ENCODE data around the gene TNFRSF12A. TPM values are rescaled to one million over a fixed set of nuclear protein-coding genes. Genes with fewer than 3 reads are reported as not detected.

Gene TNFRSF12A
- total RNA-seq, 4 donors from 2014 or later = 20.9 to 140 (median 57.5) TPM

DNA sequence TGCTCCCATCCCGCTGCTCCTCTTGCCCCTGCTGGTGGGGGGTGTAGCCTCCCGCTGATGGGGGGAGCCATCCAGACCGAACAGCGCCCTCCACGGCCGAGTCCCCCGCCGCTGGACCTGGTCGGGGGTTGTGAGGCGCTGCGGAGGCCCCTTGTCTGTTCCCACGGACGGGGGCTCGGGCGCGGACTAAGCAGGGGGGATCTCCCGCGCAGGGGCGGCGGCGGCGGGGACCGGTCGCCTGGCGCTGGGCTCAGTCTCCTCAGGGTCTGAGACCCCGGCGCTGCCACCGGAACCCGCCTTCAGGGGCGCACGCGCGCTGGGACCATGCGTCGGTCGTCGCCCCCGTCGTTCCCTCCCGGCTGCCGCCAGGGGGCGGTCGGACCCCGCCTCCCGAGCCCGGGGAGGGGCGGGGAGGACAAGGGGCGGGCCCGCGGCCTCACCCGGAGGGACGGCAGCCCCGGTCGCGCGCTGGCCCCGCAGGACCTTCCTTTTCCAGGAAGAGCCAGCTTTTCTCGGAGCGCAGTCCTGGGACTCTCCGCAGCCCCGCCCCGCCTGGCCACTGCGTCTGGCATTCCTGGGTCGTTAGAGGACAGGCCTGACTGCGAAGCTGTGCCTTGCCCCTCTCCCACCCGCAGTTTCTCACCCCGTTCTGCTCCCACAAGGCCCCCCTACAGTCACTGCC is 39.0 kb downstream of the TNFRSF12A start:
- TF ChIP-seq CTCF (IDR thresholded peaks at IDR 0.05) (peak; percentile 95 to 99 (median 97)), POLR2AphosphoS5 (IDR thresholded peaks at IDR 0.05) (peak; percentile 56 to 80), EP300 (IDR thresholded peaks at IDR 0.05) (no peak), POLR2A (IDR thresholded peaks at IDR 0.05; ENCODE audit: low read depth) (no peak)
- H3K36me3 ChIP-seq = peaks cover 0 to under 1% (median 0%) of the 10 kb centered on the region in 4 donors
- intact Hi-C loops (cut with DNase I) = loop anchor here (2.0 to 5.0 kb wide), 2 partner anchors 70 to 108 kb away; no protein-coding TSS in a partner anchor

GRCh38 chr16:3059723-3060242 is 39.6 kb downstream of the TNFRSF12A start:
- no peak for DNase-seq (ENCODE audit: extremely low spot score)
- TF ChIP-seq POLR2AphosphoS5 (IDR thresholded peaks at IDR 0.05) = no peak
- no peak for TF ChIP-seq EP300 (IDR thresholded peaks at IDR 0.05)
- TF ChIP-seq CTCF (IDR thresholded peaks at IDR 0.05) = no peak
- no peak for TF ChIP-seq POLR2A (IDR thresholded peaks at IDR 0.05; ENCODE audit: low read depth)
- no peaks in the 10 kb centered on the region for H3K36me3 ChIP-seq
- peak overlapping the region; percentile 67 to 74 (median 69) for H3K27ac ChIP-seq (replicated peaks in 1 of 4)
- WGBS = 83% methylated on average over 5 of the region's 9 CpGs
- no peaks in the 10 kb centered on the region for H3K9me3 ChIP-seq
- H3K27me3 ChIP-seq = peaks cover 0 to 12% (median 0%) of the 10 kb centered on the region in 4 donors
- peak overlapping the region; percentile 68 to 94 (median 80) for H3K4me3 ChIP-seq
- intact Hi-C loops (cut with DNase I) = loop anchor here (2.0 to 5.0 kb wide), 2 partner anchors 69 to 108 kb away; no protein-coding TSS in a partner anchor
- peaks cover 23 to 31% (median 28%) of the 10 kb centered on the region in 4 donors for H3K4me1 ChIP-seq

More for the DNA sequence above, 39.0 kb downstream of the TNFRSF12A start:
- peak; percentile 94 for DNase-seq (ENCODE audit: extremely low spot score)
- no peaks in the 10 kb centered on the region for H3K9me3 ChIP-seq
- H3K27me3 ChIP-seq = peaks cover 0 to 12% (median 0%) of the 10 kb centered on the region in 4 donors
- peaks cover 21 to 26% (median 23%) of the 10 kb centered on the region in 4 donors for H3K4me1 ChIP-seq
- peak overlapping the region; percentile 67 to 74 (median 69) for H3K27ac ChIP-seq (replicated peaks in 1 of 4)
- peak overlapping the region; percentile 68 to 94 (median 80) for H3K4me3 ChIP-seq
- 0% methylated on average over 1 of the region's 67 CpGs for WGBS

- TF ChIP-seq POLR2A (IDR thresholded peaks at IDR 0.05; ENCODE audit: low read depth) = no peak
- no peak for TF ChIP-seq CTCF (IDR thresholded peaks at IDR 0.05)
- TF ChIP-seq EP300 (IDR thresholded peaks at IDR 0.05) = no peak
- TF ChIP-seq POLR2AphosphoS5 (IDR thresholded peaks at IDR 0.05) = no peak
- peaks cover 0 to 12% (median 0%) of the 10 kb centered on the region in 4 donors for H3K27me3 ChIP-seq
- H3K27ac ChIP-seq (replicated peaks in 1 of 4) = no peak overlapping the region
- H3K4me3 ChIP-seq = no peak overlapping the region
- no peaks in the 10 kb centered on the region for H3K36me3 ChIP-seq
- DNase-seq (ENCODE audit: extremely low spot score) = no peak
- peaks cover 29 to 38% (median 36%) of the 10 kb centered on the region in 4 donors for H3K4me1 ChIP-seq
- intact Hi-C loops (cut with DNase I) = no loop called here
- 86% methylated on average over 14 of the region's 14 CpGs for WGBS
- no peaks in the 10 kb centered on the region for H3K9me3 ChIP-seq
Observed at GRCh38 chr16:3060339-3061127, 40.4 kb downstream of the TNFRSF12A start.

DNA sequence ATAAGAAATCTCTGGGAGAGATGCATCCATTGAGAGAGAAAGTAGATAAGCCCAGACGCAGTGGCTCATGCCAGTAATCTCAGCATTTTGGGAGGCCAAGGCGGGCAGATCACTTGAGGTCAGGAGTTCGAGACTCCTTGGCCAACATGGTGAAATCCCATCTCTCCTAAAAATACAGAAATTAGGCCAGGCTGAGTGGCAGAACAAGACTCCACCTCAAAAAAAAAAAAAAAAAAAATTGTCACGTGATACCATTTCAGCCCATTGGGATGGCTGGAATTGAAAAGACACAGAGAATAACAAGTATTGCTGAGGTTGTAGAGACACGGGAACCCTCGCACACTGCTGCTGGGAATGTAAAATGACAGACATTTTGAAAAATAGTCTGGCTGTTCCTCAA is 42.4 kb downstream of the TNFRSF12A start:
- H3K4me3 ChIP-seq = no peak overlapping the region
- intact Hi-C loops (cut with DNase I) = no loop called here
- no peak for DNase-seq (ENCODE audit: extremely low spot score)
- no peaks in the 10 kb centered on the region for H3K9me3 ChIP-seq
- H3K36me3 ChIP-seq = peaks cover 0 to 2% (median 0%) of the 10 kb centered on the region in 4 donors
- H3K27me3 ChIP-seq = peaks cover 0 to 12% (median 0%) of the 10 kb centered on the region in 4 donors
- H3K4me1 ChIP-seq = peaks cover 29 to 51% (median 49%) of the 10 kb centered on the region in 4 donors
- no peak overlapping the region for H3K27ac ChIP-seq (replicated peaks in 1 of 4)
- 84% methylated on average over 6 of the region's 6 CpGs for WGBS
- TF ChIP-seq EP300 (IDR thresholded peaks at IDR 0.05) (no peak), POLR2AphosphoS5 (IDR thresholded peaks at IDR 0.05) (no peak), CTCF (IDR thresholded peaks at IDR 0.05) (no peak), POLR2A (IDR thresholded peaks at IDR 0.05; ENCODE audit: low read depth) (no peak)

All from esophagus muscularis mucosa (tissue), 4 donors.